CD4-positive, alpha-beta memory T cell (primary cell): Measurements from ENCODE around the gene ENOPH1. TPM values are rescaled to one million over a fixed set of nuclear protein-coding genes. Genes with fewer than 3 reads are reported as not detected.
"Not testable (repeated sequence)": the region's sequence is repeated elsewhere in the genome, so short reads cannot be mapped to it uniquely, and the experiment has no call there.

Source experiments
- CTCF ChIA-PET: fragments of 350-600 bp; sonication (Branson Sonifier 250); formaldehyde crosslinking; loops from one replicate; lab custom pipeline; 2021; ENCODE audit warnings: inconsistent platforms; ENCODE audit not compliant: partially characterized antibody; lab: Charles Lee
- POLR2A ChIA-PET: fragments of 350-600 bp; sonication (Branson Sonifier 250); formaldehyde crosslinking; loops from one replicate; lab custom pipeline; 2021; ENCODE audit not compliant: partially characterized antibody; lab: Charles Lee
- DNase-seq, 5 donors: peaks; one replicate each; pipeline versions ENCODE4 v3.0.0 to v3.0.0-alpha.2; 2020 to 2022; ENCODE audit warnings: mixed read lengths in 1 of 5
- H3K27ac ChIP-seq: one replicate; pipeline ENCODE4 v1.7.0; 2013; ENCODE audit warnings: low read depth, low read length
- H3K27me3 ChIP-seq: 2 replicates; pipeline ENCODE4 v1.7.0; 2013; ENCODE audit warnings: mild to moderate bottlenecking, low read length, moderate library complexity; ENCODE audit not compliant: insufficient read depth
- H3K36me3 ChIP-seq: 2 replicates; pipeline ENCODE4 v1.7.0; 2013; ENCODE audit warnings: mild to moderate bottlenecking, low read length, moderate library complexity; ENCODE audit not compliant: insufficient read depth
- H3K4me1 ChIP-seq: 2 replicates; pipeline ENCODE4 v1.7.0; 2013; ENCODE audit warnings: mild to moderate bottlenecking, low read length, moderate library complexity; ENCODE audit not compliant: insufficient read depth
- H3K4me3 ChIP-seq, 2 donors: one replicate each; pipeline ENCODE4 v1.7.0; 2013; ENCODE audit warnings: low read length in 2 of 2, mild to moderate bottlenecking in 1 of 2
- H3K9me3 ChIP-seq, 2 donors: one replicate each; pipeline ENCODE4 v1.7.0; 2013; ENCODE audit warnings: low read length in 2 of 2, control low read depth in 1 of 2; ENCODE audit not compliant: control insufficient read depth in 1 of 2
- H3K27ac Mint-ChIP-seq, 7 donors: one replicate each; pipeline ENCODE4 v1.8.0; 2020 to 2021; ENCODE audit warnings: mixed read lengths in 7 of 7, mild to moderate bottlenecking in 6 of 7, inconsistent platforms in 3 of 7, moderate library complexity in 3 of 7
- H3K27me3 Mint-ChIP-seq, 2 donors: one replicate each; pipeline ENCODE4 v1.8.0; 2020 to 2021; ENCODE audit warnings: mixed read lengths in 2 of 2
- H3K36me3 Mint-ChIP-seq, 2 donors: one replicate each; pipeline ENCODE4 v1.8.0; 2020 to 2021; ENCODE audit warnings: mixed read lengths in 2 of 2, inconsistent platforms in 1 of 2, mild to moderate bottlenecking in 1 of 2
- H3K4me1 Mint-ChIP-seq, 4 donors: one replicate each; pipeline ENCODE4 v1.8.0; 2020 to 2021; ENCODE audit warnings: mixed read lengths in 4 of 4, mild to moderate bottlenecking in 1 of 4
- H3K4me3 Mint-ChIP-seq, 8 donors: one replicate each; pipeline ENCODE4 v1.8.0; 2020 to 2021; ENCODE audit warnings: mixed read lengths in 8 of 8, mild to moderate bottlenecking in 7 of 8, moderate library complexity in 6 of 8, inconsistent platforms in 3 of 8
- H3K9me3 Mint-ChIP-seq, 8 donors: one replicate each; pipeline ENCODE4 v1.8.0; 2020 to 2021; ENCODE audit warnings: mixed read lengths in 8 of 8, mild to moderate bottlenecking in 5 of 8, inconsistent platforms in 3 of 8, moderate library complexity in 1 of 8
- intact Hi-C: fragments of 100-400 bp; cut with micrococcal nuclease; formaldehyde crosslinking; loops from one replicate; pipeline ENCODE4 v1.15.1; 2023
- polyA plus RNA-seq, 2 donors: library from polyadenylated mRNA; unstranded; fragments of 300-500 nt; fragmentation: Illumina TruSeq; gene quantifications; one replicate each; pipeline ENCODE4 v1.2.3, GENCODE V29; 2021
- total RNA-seq, 2 experiments: library from RNA; stranded (reverse); gene quantifications; one replicate each; pipeline ENCODE4 v1.2.3, GENCODE V29; 2021

ENOPH1 gene
- total and polyA plus RNA-seq, 4 experiments from 2014 or later: 26.1 to 56.7 (median 33.1) TPM

DNA sequence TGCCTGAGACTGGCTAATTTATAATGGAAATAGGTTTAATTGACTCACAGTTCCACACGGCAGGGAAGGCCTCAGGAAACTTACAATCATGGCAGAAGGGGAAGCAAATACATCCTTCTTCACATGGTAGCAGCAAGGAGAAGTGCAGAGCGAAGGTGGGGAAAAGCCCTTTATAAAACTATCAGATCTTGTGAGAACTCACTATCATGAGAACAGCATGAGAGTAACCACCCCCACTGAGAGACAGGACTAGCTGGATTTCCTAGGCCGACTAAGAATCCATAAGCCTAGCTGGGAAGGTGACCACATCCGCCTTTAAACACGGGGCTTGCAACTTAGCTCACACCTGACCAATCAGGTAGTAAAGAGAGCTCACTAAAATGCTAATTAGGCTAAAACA lies 42.7 kb downstream of the ENOPH1 start:
- H3K9me3 ChIP-seq, H3K4me1 ChIP-seq, DNase-seq, H3K9me3 Mint-ChIP-seq, CTCF ChIA-PET, H3K27me3 ChIP-seq, H3K4me3 Mint-ChIP-seq, H3K27ac ChIP-seq, H3K4me3 ChIP-seq, POLR2A ChIA-PET, intact Hi-C loops, H3K36me3 Mint-ChIP-seq, H3K36me3 ChIP-seq, H3K27me3 Mint-ChIP-seq, H3K4me1 Mint-ChIP-seq, H3K27ac Mint-ChIP-seq: not testable (repeated sequence)

DNA sequence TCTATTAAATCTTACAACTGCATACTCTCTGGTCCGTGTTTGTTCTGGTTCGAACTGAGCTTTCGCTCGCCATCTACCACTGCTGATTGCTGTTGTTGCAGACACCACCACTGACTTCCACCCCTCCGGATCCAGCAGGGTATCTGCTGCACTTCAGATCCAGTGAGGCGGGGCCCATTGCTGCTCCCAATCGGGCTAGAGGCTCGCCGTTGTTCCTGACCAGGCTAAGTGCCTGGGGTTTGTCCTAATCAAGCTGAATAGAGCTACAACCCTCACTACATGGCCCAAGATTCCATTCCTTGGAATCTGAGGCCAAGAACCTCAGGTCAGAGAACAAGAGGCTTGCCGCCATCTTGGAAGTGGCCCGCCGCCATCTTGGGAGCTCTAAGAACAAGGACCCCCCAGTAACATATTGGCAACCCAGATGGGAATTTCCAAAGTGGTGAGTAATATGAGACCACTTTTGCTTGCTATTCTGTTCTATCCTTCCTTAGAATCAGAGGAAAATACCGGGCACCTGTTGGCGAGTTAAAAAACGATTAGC lies 43.3 kb downstream of the ENOPH1 start:
- H3K36me3 Mint-ChIP-seq: peaks cover 0 to 2% of the 10 kb centered on the region in 2 donors
- intact Hi-C loops: no loop called here
- DNase-seq: no peak
- no peaks in the 10 kb centered on the region for H3K9me3 ChIP-seq
- H3K4me3 Mint-ChIP-seq: no peak overlapping the region
- H3K36me3 ChIP-seq: no peaks in the 10 kb centered on the region
- CTCF ChIA-PET: no interaction called here
- H3K4me1 ChIP-seq: no peaks in the 10 kb centered on the region
- no peaks in the 10 kb centered on the region for H3K27me3 ChIP-seq
- no peaks in the 10 kb centered on the region for H3K9me3 Mint-ChIP-seq
- no peaks in the 10 kb centered on the region for H3K27me3 Mint-ChIP-seq
- no peak overlapping the region for H3K27ac Mint-ChIP-seq
- H3K4me3 ChIP-seq: no peak overlapping the region
- no peaks in the 10 kb centered on the region for H3K4me1 Mint-ChIP-seq
- H3K27ac ChIP-seq: no peak overlapping the region
- POLR2A ChIA-PET: no interaction called here

DNA sequence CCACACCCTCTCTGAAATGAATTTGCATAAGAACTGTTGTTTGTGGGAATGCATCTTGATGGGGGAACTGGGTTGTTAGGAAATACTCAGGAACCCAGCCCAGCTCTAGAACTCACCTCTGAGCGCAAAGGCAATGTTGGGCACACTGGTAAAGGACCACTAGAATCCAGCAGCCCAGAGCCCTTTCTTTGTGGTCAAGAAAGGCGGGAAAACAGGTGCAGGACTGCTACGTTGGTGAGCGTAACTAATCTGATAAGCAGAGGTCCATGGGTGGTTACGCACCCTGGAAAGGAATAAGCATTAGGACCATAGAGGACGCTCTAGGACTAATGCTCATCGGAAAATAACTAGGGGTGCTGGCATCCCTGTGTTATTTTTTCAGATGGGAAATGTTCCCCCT lies 45.5 kb downstream of the ENOPH1 start:
- H3K9me3 ChIP-seq, intact Hi-C loops, H3K4me1 Mint-ChIP-seq, CTCF ChIA-PET, H3K4me3 ChIP-seq, H3K9me3 Mint-ChIP-seq, H3K27me3 ChIP-seq, H3K4me3 Mint-ChIP-seq, H3K4me1 ChIP-seq, H3K27ac ChIP-seq, H3K27me3 Mint-ChIP-seq, POLR2A ChIA-PET, H3K36me3 Mint-ChIP-seq, DNase-seq, H3K27ac Mint-ChIP-seq, H3K36me3 ChIP-seq: not testable (repeated sequence)

DNA sequence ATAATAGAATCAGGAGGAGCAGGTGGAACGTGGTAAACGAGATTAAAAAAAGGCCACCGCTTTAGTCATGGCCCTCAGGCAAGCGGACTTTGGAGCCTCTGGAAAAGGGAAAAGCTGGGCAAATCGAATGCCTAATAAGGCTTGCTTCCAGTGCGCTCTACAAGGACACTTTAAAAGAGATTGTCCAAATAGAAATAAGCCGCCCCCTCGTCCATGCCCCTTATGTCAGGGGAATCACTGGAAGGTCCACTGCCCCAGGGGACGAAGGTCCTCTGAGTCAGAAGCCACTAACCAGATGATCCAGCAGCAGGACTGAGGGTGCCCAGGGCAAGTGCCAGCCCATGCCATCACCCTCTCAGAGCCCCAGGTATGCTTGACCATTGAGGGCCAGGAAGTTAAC lies 47.1 kb downstream of the ENOPH1 start:
- H3K9me3 Mint-ChIP-seq, H3K36me3 ChIP-seq, H3K4me1 ChIP-seq, H3K4me1 Mint-ChIP-seq, H3K27ac ChIP-seq, CTCF ChIA-PET, H3K27me3 Mint-ChIP-seq, POLR2A ChIA-PET, H3K4me3 ChIP-seq, DNase-seq, H3K4me3 Mint-ChIP-seq, intact Hi-C loops, H3K27ac Mint-ChIP-seq, H3K9me3 ChIP-seq, H3K27me3 ChIP-seq: not testable (repeated sequence)
- peaks cover 13 to 22% of the 10 kb centered on the region in 2 donors for H3K36me3 Mint-ChIP-seq

DNA sequence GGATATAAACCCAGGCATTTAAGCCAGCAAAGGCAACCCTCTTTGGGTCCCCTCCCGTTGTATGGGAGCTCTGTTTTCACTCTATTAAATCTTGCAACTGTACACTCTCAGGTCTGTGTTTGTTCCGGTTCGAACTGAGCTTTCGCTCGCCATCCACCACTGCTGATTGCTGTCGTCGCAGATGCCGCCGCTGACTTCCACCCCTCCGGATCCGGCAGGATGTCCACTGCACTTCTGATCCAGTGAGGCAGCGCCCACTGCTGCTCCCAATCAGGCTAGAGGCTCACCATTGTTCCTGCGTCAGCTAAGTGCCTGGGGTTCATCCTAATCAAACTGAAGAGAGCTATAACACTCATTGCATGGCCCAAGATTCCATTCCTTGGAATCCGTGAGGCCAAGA lies 49.2 kb downstream of the ENOPH1 start:
- H3K36me3 Mint-ChIP-seq: peaks cover 20 to 29% of the 10 kb centered on the region in 2 donors

DNA sequence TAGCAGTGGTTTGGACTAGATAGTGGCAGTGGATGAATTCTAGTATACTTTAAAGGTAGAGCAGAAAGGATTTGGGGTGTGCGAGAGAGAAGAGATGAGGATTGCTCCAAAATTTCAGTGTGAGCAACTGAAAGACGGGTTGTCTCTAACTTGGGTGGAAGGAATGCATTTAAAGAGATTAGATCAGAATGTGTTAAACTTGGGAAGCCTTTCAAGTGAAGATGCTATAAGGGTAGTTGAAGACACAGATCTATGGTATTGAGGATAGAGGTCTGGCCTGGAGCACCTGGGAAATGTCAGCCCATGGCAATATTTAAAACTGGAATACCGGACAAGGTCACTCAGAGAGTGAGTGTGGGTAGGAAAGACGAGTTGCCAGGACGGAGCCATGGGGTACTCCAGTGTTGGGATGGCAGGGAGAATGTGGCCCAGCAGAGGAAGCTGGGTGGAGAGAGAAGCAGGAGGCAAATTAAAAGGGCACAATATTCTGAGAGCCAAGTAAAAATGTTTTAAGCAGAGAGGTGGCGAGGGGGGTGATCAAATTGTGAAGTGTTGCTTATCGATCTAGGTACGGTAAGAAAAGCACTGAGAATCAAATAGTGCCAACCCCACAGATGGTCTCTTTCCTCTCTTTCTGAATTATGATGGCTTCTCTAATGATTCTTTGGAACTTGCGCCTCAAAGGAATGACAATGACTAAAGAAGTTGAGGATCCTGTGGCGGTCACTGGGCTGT lies 50.5 kb downstream of the ENOPH1 start:
- ChIA-PET POLR2A (no interaction called here), CTCF (interaction anchor here (0.6 kb wide), 1 partner anchor 93 kb away, joined by 4 read pairs; no protein-coding TSS in a partner anchor)
- H3K4me1 Mint-ChIP-seq: no peaks in the 10 kb centered on the region
- intact Hi-C loops: no loop called here
- Histone ChIP-seq H3K4me3 (no peak overlapping the region), H3K36me3 (no peaks in the 10 kb centered on the region), H3K27ac (no peak overlapping the region), H3K9me3 (no peaks in the 10 kb centered on the region), H3K4me1 (no peaks in the 10 kb centered on the region), H3K27me3 (no peaks in the 10 kb centered on the region)
- H3K9me3 Mint-ChIP-seq: no peaks in the 10 kb centered on the region
- peaks cover 24 to 27% of the 10 kb centered on the region in 2 donors for H3K36me3 Mint-ChIP-seq
- no peak for DNase-seq
- no peak overlapping the region for H3K4me3 Mint-ChIP-seq
- no peaks in the 10 kb centered on the region for H3K27me3 Mint-ChIP-seq
- H3K27ac Mint-ChIP-seq: no peak overlapping the region

More for the DNA sequence above, 49.2 kb downstream of the ENOPH1 start:
- intact Hi-C loops: no loop called here
- Histone ChIP-seq H3K27me3 (no peaks in the 10 kb centered on the region), H3K27ac (no peak overlapping the region), H3K9me3 (no peaks in the 10 kb centered on the region), H3K4me3 (no peak overlapping the region), H3K36me3 (no peaks in the 10 kb centered on the region), H3K4me1 (no peaks in the 10 kb centered on the region)
- Mint-ChIP-seq H3K27me3 (no peaks in the 10 kb centered on the region), H3K9me3 (no peaks in the 10 kb centered on the region), H3K27ac (no peak overlapping the region), H3K4me1 (no peaks in the 10 kb centered on the region), H3K4me3 (no peak overlapping the region)
- POLR2A ChIA-PET: no interaction called here
- no peak for DNase-seq
- CTCF ChIA-PET: interaction anchor here (1.7 kb wide), 1 partner anchor 17 kb away, joined by 4 read pairs; no protein-coding TSS in a partner anchor

DNA sequence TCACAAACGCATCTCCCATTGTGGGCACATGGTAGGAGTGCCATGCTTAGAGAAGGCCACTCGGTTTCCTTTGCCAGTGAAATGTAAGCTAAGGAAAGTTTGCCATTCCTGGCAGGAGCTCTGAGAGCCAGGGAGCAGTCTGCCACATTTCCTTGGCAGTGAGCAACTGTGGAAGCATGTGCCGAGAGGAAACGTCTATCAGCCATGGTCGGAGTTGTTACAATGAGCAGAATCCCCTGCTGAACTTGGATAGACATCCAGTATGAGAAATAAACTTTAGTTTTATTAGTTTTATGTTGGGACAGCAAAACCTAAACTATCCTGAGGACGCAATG lies 51.1 kb downstream of the ENOPH1 start:
- H3K27me3 Mint-ChIP-seq: no peaks in the 10 kb centered on the region
- H3K4me3 Mint-ChIP-seq: no peak overlapping the region
- CTCF ChIA-PET: no interaction called here
- DNase-seq: no peak
- no peaks in the 10 kb centered on the region for H3K9me3 Mint-ChIP-seq
- H3K36me3 Mint-ChIP-seq: peaks cover 24 to 27% of the 10 kb centered on the region in 2 donors
- no peaks in the 10 kb centered on the region for H3K27me3 ChIP-seq
- POLR2A ChIA-PET: no interaction called here
- no peaks in the 10 kb centered on the region for H3K9me3 ChIP-seq
- intact Hi-C loops: no loop called here
- H3K27ac Mint-ChIP-seq: no peak overlapping the region
- H3K4me1 Mint-ChIP-seq: no peaks in the 10 kb centered on the region
- H3K4me1 ChIP-seq: no peaks in the 10 kb centered on the region
- H3K27ac ChIP-seq: no peak overlapping the region
- no peak overlapping the region for H3K4me3 ChIP-seq
- H3K36me3 ChIP-seq: no peaks in the 10 kb centered on the region
